HG03342 (cell line): ENCODE results near the gene CAMK2A.

ENCODE experiments used
- ATAC-seq: cut with Tn5 transposase; IDR thresholded peaks from one replicate; pipeline ENCODE4 v1.9.1; 2021; ENCODE audit warnings: mild to moderate bottlenecking, moderate library complexity; ENCODE audit not compliant: unreplicated experiment

Gene CAMK2A

GRCh38 chr5:150289551-150290390 lies at the start of gene CAMK2A:
Gene CAMK2A (minus strand): TSS chr5:150289773. CDS start chr5:150289625, 148 bp downstream.
- ATAC-seq, result no peak

GRCh38 chr5:150339165-150339564 lies 49.6 kb upstream of the CAMK2A start:
- ATAC-seq, result no peak

GRCh38 chr5:150338546-150338945 lies 49.0 kb upstream of the CAMK2A start:
- no peak for ATAC-seq

GRCh38 chr5:150335778-150336177 lies 46.2 kb upstream of the CAMK2A start:
- ATAC-seq, result no peak

GRCh38 chr5:150333400-150333799 lies 43.8 kb upstream of the CAMK2A start:
- ATAC-seq, result no peak

GRCh38 chr5:150329881-150330876 lies 40.6 kb upstream of the CAMK2A start:
- ATAC-seq, result no peak

- ATAC-seq, result no peak
Observed at GRCh38 chr5:150329038-150329437, 39.5 kb upstream of the CAMK2A start.

GRCh38 chr5:150328515-150328914 lies 38.9 kb upstream of the CAMK2A start:
- no peak for ATAC-seq

GRCh38 chr5:150327139-150327538 lies 37.6 kb upstream of the CAMK2A start:
- no peak for ATAC-seq

GRCh38 chr5:150326707-150327106 lies 37.1 kb upstream of the CAMK2A start:
- no peak for ATAC-seq

- no peak for ATAC-seq
Observed at GRCh38 chr5:150325426-150325825, 35.9 kb upstream of the CAMK2A start.

- no peak for ATAC-seq
Observed at GRCh38 chr5:150323819-150324218, 34.2 kb upstream of the CAMK2A start.

GRCh38 chr5:150323092-150323491 lies 33.5 kb upstream of the CAMK2A start:
- ATAC-seq, result no peak

- no peak for ATAC-seq
Observed at GRCh38 chr5:150322202-150322601, 32.6 kb upstream of the CAMK2A start.

- ATAC-seq, result no peak
Observed at GRCh38 chr5:150321784-150322183, 32.2 kb upstream of the CAMK2A start.

GRCh38 chr5:150321211-150321610 lies 31.6 kb upstream of the CAMK2A start:
- no peak for ATAC-seq

GRCh38 chr5:150320044-150320613 lies 30.6 kb upstream of the CAMK2A start:
- ATAC-seq, result no peak

GRCh38 chr5:150319484-150319790 lies 29.9 kb upstream of the CAMK2A start:
- no peak for ATAC-seq

- no peak for ATAC-seq
Observed at GRCh38 chr5:150318613-150319483, 29.3 kb upstream of the CAMK2A start.
